ENCODE results near the gene MEI4.
"Not testable (repeated sequence)": the region's sequence is repeated elsewhere in the genome, so short reads cannot be mapped to it uniquely, and the experiment has no call there.

The MEI4 gene

GRCh38 chr6:77683515-77683914 lies 30.7 kb downstream of the MEI4 start:
- no peak for DNase-seq

- DNase-seq, result no peak
These were observed 34.1 kb downstream of the MEI4 start for GRCh38 chr6:77686931-77687330.

GRCh38 chr6:77688649-77689048 lies 35.8 kb downstream of the MEI4 start:
- DNase-seq, result no peak

- DNase-seq, result not testable (repeated sequence)
These were observed 47.3 kb downstream of the MEI4 start for GRCh38 chr6:77700095-77700494.

- DNase-seq, result no peak
These were observed 54.8 kb downstream of the MEI4 start for GRCh38 chr6:77707603-77708002.

GRCh38 chr6:77715588-77715987 lies 62.7 kb downstream of the MEI4 start:
- DNase-seq, result no peak

- DNase-seq, result no peak
These were observed 63.5 kb downstream of the MEI4 start for GRCh38 chr6:77716311-77716710.

GRCh38 chr6:77736010-77736409 lies 83.2 kb downstream of the MEI4 start:
- DNase-seq, result not testable (repeated sequence)

- no peak for DNase-seq
These were observed 87.5 kb downstream of the MEI4 start for GRCh38 chr6:77740380-77740779.

- DNase-seq, result not testable (repeated sequence)
These were observed 99.3 kb downstream of the MEI4 start for GRCh38 chr6:77752156-77752555.

- DNase-seq, result no peak
These were observed 109.5 kb downstream of the MEI4 start for GRCh38 chr6:77762386-77762785.

GRCh38 chr6:77763124-77763523 lies 110.3 kb downstream of the MEI4 start:
- no peak for DNase-seq

GRCh38 chr6:77764364-77764763 lies 111.5 kb downstream of the MEI4 start:
- no peak for DNase-seq

GRCh38 chr6:77773157-77773822 lies 120.5 kb downstream of the MEI4 start:
- no peak for DNase-seq

GRCh38 chr6:77774457-77774856 lies 121.6 kb downstream of the MEI4 start:
- no peak for DNase-seq

- DNase-seq, result no peak
These were observed 123.6 kb downstream of the MEI4 start for GRCh38 chr6:77776441-77776840.

GRCh38 chr6:77778527-77778926 lies 125.7 kb downstream of the MEI4 start:
- DNase-seq, result no peak

GRCh38 chr6:77786935-77787629 lies 134.2 kb downstream of the MEI4 start:
- no peak for DNase-seq

GRCh38 chr6:77796824-77797809 lies 144.3 kb downstream of the MEI4 start:
- DNase-seq, result no peak

GRCh38 chr6:77812304-77812703 lies 159.5 kb downstream of the MEI4 start:
- DNase-seq, result no peak

- DNase-seq, result no peak
These were observed 160.3 kb downstream of the MEI4 start for GRCh38 chr6:77813090-77813489.

GRCh38 chr6:77814119-77814518 lies 161.3 kb downstream of the MEI4 start:
- DNase-seq, result no peak

- no peak for DNase-seq
These were observed 162.7 kb downstream of the MEI4 start for GRCh38 chr6:77815531-77815930.
